ENCODE results near the gene FYB1.

- no peak for TF ChIP-seq CTCF (conservative IDR thresholded peaks at IDR 0.05)
- no peak for TF ChIP-seq EZH2 (IDR thresholded peaks at IDR 0.05; ENCODE audit: low read depth)
These were observed 156.3 kb downstream of the FYB1 start for GRCh38 chr5:39063037-39063436.
